ENCODE measurements around the gene UCN3. TPM values are rescaled to one million over a fixed set of nuclear protein-coding genes. Genes with fewer than 3 reads are reported as not detected.

Gene UCN3
- total RNA-seq, 1 donor from 2014 or later = not detected

GRCh38 chr10:5364374-5364773 lies 392 bp upstream of the UCN3 start:
- H3K27me3 ChIP-seq = no peaks in the 10 kb centered on the region
- no peaks in the 10 kb centered on the region for H3K9me3 ChIP-seq
- H3K36me3 ChIP-seq = no peaks in the 10 kb centered on the region
- no peaks in the 10 kb centered on the region for H3K4me1 ChIP-seq
- no peak overlapping the region for H3K27ac ChIP-seq
- no peak for DNase-seq (ENCODE audit: low spot score in 2 of 2)
- no peak overlapping the region for H3K4me3 ChIP-seq
- no peak for TF ChIP-seq CTCF (IDR thresholded peaks at IDR 0.05)
- intact Hi-C loops (cut with DNase I) = no loop called here

- Histone ChIP-seq H3K4me3 (no peak overlapping the region), H3K27me3 (no peaks in the 10 kb centered on the region), H3K36me3 (no peaks in the 10 kb centered on the region), H3K4me1 (no peaks in the 10 kb centered on the region), H3K27ac (no peak overlapping the region), H3K9me3 (no peaks in the 10 kb centered on the region)
- DNase-seq (ENCODE audit: low spot score in 2 of 2) = no peak
- no peak for TF ChIP-seq CTCF (IDR thresholded peaks at IDR 0.05)
- intact Hi-C loops (cut with DNase I) = no loop called here
Observed at GRCh38 chr10:5365928-5366327, 1.2 kb downstream of the UCN3 start.

GRCh38 chr10:5369362-5370158 lies 4.8 kb downstream of the UCN3 start:
- Histone ChIP-seq H3K9me3 (no peaks in the 10 kb centered on the region), H3K4me3 (no peak overlapping the region), H3K36me3 (no peaks in the 10 kb centered on the region), H3K4me1 (no peaks in the 10 kb centered on the region), H3K27ac (no peak overlapping the region), H3K27me3 (no peaks in the 10 kb centered on the region)
- intact Hi-C loops (cut with DNase I) = no loop called here
- DNase-seq (ENCODE audit: low spot score in 2 of 2) = no peak
- TF ChIP-seq CTCF (IDR thresholded peaks at IDR 0.05) = no peak

GRCh38 chr10:5370493-5371352 lies 6.0 kb downstream of the UCN3 start:
- Histone ChIP-seq H3K9me3 (no peaks in the 10 kb centered on the region), H3K27ac (no peak overlapping the region), H3K27me3 (no peaks in the 10 kb centered on the region), H3K36me3 (no peaks in the 10 kb centered on the region), H3K4me3 (no peak overlapping the region), H3K4me1 (no peaks in the 10 kb centered on the region)
- DNase-seq (ENCODE audit: low spot score in 2 of 2) = no peak
- no peak for TF ChIP-seq CTCF (IDR thresholded peaks at IDR 0.05)
- intact Hi-C loops (cut with DNase I) = no loop called here

GRCh38 chr10:5373307-5373706 lies 8.5 kb downstream of the UCN3 start:
- intact Hi-C loops (cut with DNase I) = no loop called here
- Histone ChIP-seq H3K27me3 (no peaks in the 10 kb centered on the region), H3K4me3 (no peak overlapping the region), H3K27ac (no peak overlapping the region), H3K9me3 (no peaks in the 10 kb centered on the region), H3K4me1 (no peaks in the 10 kb centered on the region), H3K36me3 (no peaks in the 10 kb centered on the region)
- DNase-seq (ENCODE audit: low spot score in 2 of 2) = no peak
- TF ChIP-seq CTCF (IDR thresholded peaks at IDR 0.05) = no peak

Measured in ascending aorta (tissue), 2 donors.